HCT116 (cell line): ENCODE measurements around the gene ADIPOR2. TPM values are rescaled to one million over a fixed set of nuclear protein-coding genes. Genes with fewer than 3 reads are reported as not detected.

ENCODE experiments used
- ATAC-seq: fragments of 200-7000 bp; cut with Tn5 transposase; 2 replicates; pipeline ENCODE4 v1.9.1; 2020; ENCODE audit warnings: mild to moderate bottlenecking, moderate library complexity
- BruUV-seq: library from RNA; stranded (reverse); fragments of 400-500 nt; replicated peaks from 2 replicates; lab custom pipeline; 2021; lab: Mats Ljungman, UMichigan
- CTCF ChIA-PET: fragments of 300-600 bp; sonication (Branson Sonifier 250); formaldehyde crosslinking; loops from one replicate; lab custom pipeline; 2021; ENCODE audit warnings: antibody characterized with exemption; lab: Charles Lee
- POLR2A ChIA-PET: fragments of 300-600, 350-600 bp; sonication (Branson Sonifier 250); formaldehyde crosslinking; loops from one replicate; lab custom pipeline; 2021; ENCODE audit warnings: antibody characterized with exemption; lab: Charles Lee
- RAD21 ChIA-PET, 2 experiments: fragments of 300-600 bp; sonication (Branson Sonifier 250); formaldehyde crosslinking; loops; one replicate each; lab custom pipeline; 2023; ENCODE audit warnings: low total read pairs in 2 of 2; ENCODE audit not compliant: uncharacterized antibody in 2 of 2, unreplicated experiment in 2 of 2, low non-redundant PET in 1 of 2; lab: Charles Lee
- DNase-seq: peaks from one replicate; pipeline ENCODE4 v3.0.0-alpha.2; 2010; ENCODE audit warnings: low read depth, low spot score
- H2AFZ ChIP-seq: fragments of 200-600 bp; shearing (Covaris generic), sonication (generic); 2 replicates; pipeline ENCODE4 v1.6.1; 2017; ENCODE audit warnings: low read depth, mixed run types, mixed read lengths, antibody characterized with exemption, low read length; ENCODE audit not compliant: poor library complexity, severe bottlenecking
- H3K27ac ChIP-seq: 2 replicates; pipeline ENCODE4 v1.5.1; 2012; ENCODE audit warnings: low read depth, low read length
- H3K27me3 ChIP-seq: fragments of 200-600 bp; sonication (generic); 2 replicates; pipeline ENCODE4 v1.6.1; 2016; ENCODE audit warnings: mixed run types, low read length, mixed read lengths; ENCODE audit not compliant: insufficient read depth
- H3K36me3 ChIP-seq, 2 experiments: fragments of 200-500 bp in 1 of 2; fragments of 200-600 bp in 1 of 2; sonication (Bioruptor generic) in 1 of 2; sonication (generic) in 1 of 2; 2 replicates each; pipeline versions ENCODE4 v1.5.1 to v1.6.1; 2014 to 2016; ENCODE audit warnings: low read length in 2 of 2, inconsistent platforms in 1 of 2, mixed read lengths in 1 of 2, mixed run types in 1 of 2; ENCODE audit not compliant: insufficient read depth in 2 of 2, control insufficient read depth in 1 of 2
- H3K4me1 ChIP-seq, 2 experiments: fragments of 200-600 bp in 1 of 2; sonication (generic) in 1 of 2; 2 replicates each; pipeline versions ENCODE4 v1.5.1 to v1.6.1; 2012 to 2017; ENCODE audit warnings: low read length in 2 of 2, inconsistent platforms in 1 of 2, mild to moderate bottlenecking in 1 of 2, mixed read lengths in 1 of 2, mixed run types in 1 of 2, moderate library complexity in 1 of 2; ENCODE audit not compliant: insufficient read depth in 2 of 2, control insufficient read depth in 1 of 2
- H3K4me2 ChIP-seq: fragments of 200-600 bp; sonication (generic); 2 replicates; pipeline ENCODE4 v1.6.1; 2017; ENCODE audit warnings: mixed run types, low read length, mixed read lengths
- H3K4me3 ChIP-seq, 2 experiments: fragments of 200-600 bp in 1 of 2; sonication (generic) in 1 of 2; replicated peaks in 1 of 2; 2 replicates each; pipeline ENCODE4 v1.5.1; 2011 to 2016; ENCODE audit warnings: low read length in 2 of 2, control low read depth in 1 of 2, low read depth in 1 of 2, mild to moderate bottlenecking in 1 of 2, mixed read lengths in 1 of 2, mixed run types in 1 of 2
- H3K79me2 ChIP-seq: fragments of 200-600 bp; sonication (generic); 2 replicates; pipeline ENCODE4 v1.6.1; 2017; ENCODE audit warnings: mild to moderate bottlenecking, mixed run types, low read length, moderate library complexity, mixed read lengths; ENCODE audit not compliant: insufficient read depth
- H3K9ac ChIP-seq: fragments of 200-600 bp; sonication (generic); 2 replicates; pipeline ENCODE4 v1.6.1; 2016; ENCODE audit warnings: low read length, mixed read lengths
- H3K9me2 ChIP-seq: fragments of 200-600 bp; sonication (generic), shearing (Covaris generic); 2 replicates; pipeline ENCODE4 v1.6.1; 2017; ENCODE audit warnings: mixed run types, mild to moderate bottlenecking, moderate library complexity; ENCODE audit not compliant: insufficient read depth
- H3K9me3 ChIP-seq, 2 experiments: fragments of 200-500 bp in 1 of 2; fragments of 200-600 bp in 1 of 2; sonication (Bioruptor generic) in 1 of 2; sonication (generic) in 1 of 2; 2 replicates each; pipeline ENCODE4 v1.6.1; 2014 to 2017; ENCODE audit warnings: low read length in 2 of 2, mixed read lengths in 2 of 2, inconsistent platforms in 1 of 2, low read depth in 1 of 2, mild to moderate bottlenecking in 1 of 2, mixed run types in 1 of 2, moderate library complexity in 1 of 2; ENCODE audit not compliant: control insufficient read depth in 1 of 2, insufficient read depth in 1 of 2
- H4K20me1 ChIP-seq: fragments of 200-600 bp; sonication (generic), shearing (Covaris generic); 2 replicates; pipeline ENCODE4 v1.6.1; 2017; ENCODE audit warnings: mixed run types, mild to moderate bottlenecking, moderate library complexity; ENCODE audit not compliant: insufficient read depth
- ATF3 ChIP-seq: IDR thresholded peaks from 2 replicates; pipeline ENCODE4 v1.6.1; 2012
- CBX3 ChIP-seq: IDR thresholded peaks from 2 replicates; pipeline ENCODE4 v1.6.1; 2012; ENCODE audit warnings: low read depth
- CTCF ChIP-seq, 3 experiments: fragments of 200-600 bp in 1 of 3; sonication (generic) in 1 of 3; IDR thresholded peaks in 2 of 3; conservative IDR thresholded peaks in 1 of 3; 2 replicates each; pipeline ENCODE4 v1.5.1; 2012 to 2017; ENCODE audit warnings: low read depth in 2 of 3, low read length in 2 of 3, antibody characterized with exemption in 1 of 3, borderline replicate concordance in 1 of 3, control low read depth in 1 of 3, mild to moderate bottlenecking in 1 of 3, mixed read lengths in 1 of 3, mixed run types in 1 of 3, moderate library complexity in 1 of 3; ENCODE audit not compliant: insufficient read depth in 1 of 3
- EGR1 ChIP-seq: IDR thresholded peaks from 2 replicates; pipeline ENCODE4 v1.6.1; 2012; ENCODE audit warnings: low read depth
- ELF1 ChIP-seq: IDR thresholded peaks from 2 replicates; pipeline ENCODE4 v1.6.1; 2012; ENCODE audit warnings: low read depth, borderline replicate concordance
- EZH2 ChIP-seq: fragments of 200-600 bp; sonication (generic); IDR thresholded peaks from 2 replicates; pipeline ENCODE4 v1.6.1; 2017; ENCODE audit warnings: antibody characterized with exemption, mixed run types
- EZH2phosphoT487 ChIP-seq: fragments of 200-600 bp; IDR thresholded peaks from 2 replicates; pipeline ENCODE4 v1.6.1; 2018; ENCODE audit warnings: antibody characterized with exemption, borderline replicate concordance
- FOSL1 ChIP-seq: IDR thresholded peaks from 2 replicates; pipeline ENCODE4 v1.6.1; 2012; ENCODE audit warnings: low read depth
- JUND ChIP-seq: IDR thresholded peaks from 2 replicates; pipeline ENCODE4 v1.6.1; 2012
- POLR2A ChIP-seq: IDR thresholded peaks from 2 replicates; pipeline ENCODE4 v1.7.0; 2011; ENCODE audit warnings: borderline replicate concordance; ENCODE audit not compliant: insufficient read depth, insufficient read length; ENCODE audit errors: extremely low read depth
- POLR2AphosphoS5 ChIP-seq: IDR thresholded peaks from 2 replicates; pipeline ENCODE4 v1.6.1; 2011; ENCODE audit warnings: mild to moderate bottlenecking, low read depth, low read length, moderate library complexity
- SIN3A ChIP-seq: IDR thresholded peaks from 2 replicates; pipeline ENCODE4 v1.6.1; 2012; ENCODE audit warnings: low read depth
- SP1 ChIP-seq: IDR thresholded peaks from 2 replicates; pipeline ENCODE4 v1.6.1; 2012; ENCODE audit warnings: low read depth
- SRF ChIP-seq: IDR thresholded peaks from 2 replicates; pipeline ENCODE4 v1.6.1; 2012; ENCODE audit warnings: low read depth
- TCF7L2 ChIP-seq: IDR thresholded peaks from 2 replicates; pipeline ENCODE4 v1.7.0; 2011; ENCODE audit warnings: borderline replicate concordance, inconsistent platforms; ENCODE audit not compliant: insufficient read depth, insufficient read length; ENCODE audit errors: extremely low read depth
- ZNF274 ChIP-seq: fragments of 200-500 bp; sonication (Bioruptor generic); IDR thresholded peaks from 2 replicates; pipeline ENCODE4 v1.6.1; 2014; ENCODE audit warnings: mild to moderate bottlenecking, low read depth, low read length, inconsistent platforms
- intact Hi-C: fragments of 100-400 bp; cut with micrococcal nuclease; formaldehyde crosslinking; loops from 2 replicates; pipeline ENCODE4 v1.10.0; 2022
- total RNA-seq: library from RNA; stranded (reverse); gene quantifications from one replicate; pipeline ENCODE4 v1.2.1, GENCODE V29; 2021; ENCODE audit not compliant: unreplicated experiment

Gene ADIPOR2
- total RNA-seq, 1 experiment from 2014 or later = 69.9 TPM

GRCh38 chr12:1767407-1768090 is 76.7 kb downstream of the ADIPOR2 start:
- peaks cover 82% of the 10 kb centered on the region for H3K79me2 ChIP-seq

More at GRCh38 chr12:1767407-1768090, 76.7 kb downstream of the ADIPOR2 start:
- no peaks in the 10 kb centered on the region for H3K9me3 ChIP-seq
- RAD21 ChIA-PET = interaction anchor here in 1 of 2 experiments (0.5 kb wide), 1 partner anchor 22 kb away, joined by 3 read pairs; no protein-coding TSS in a partner anchor
- no peaks in the 10 kb centered on the region; the same call in 1 of the 2 replicates for H4K20me1 ChIP-seq
- H3K9me2 ChIP-seq = no peaks in the 10 kb centered on the region
- intact Hi-C loops = no loop called here
- BruUV-seq = no TSS peak
- no peaks in the 10 kb centered on the region for H3K36me3 ChIP-seq
- no peak for DNase-seq
- H3K27me3 ChIP-seq = no peaks in the 10 kb centered on the region
- H2AFZ ChIP-seq = no peak overlapping the region
- no peak overlapping the region for H3K27ac ChIP-seq
- H3K4me2 ChIP-seq = no peak overlapping the region
- no peak for ATAC-seq
- TF ChIP-seq POLR2AphosphoS5 = no peak
- no peak for TF ChIP-seq EZH2
- no peak for TF ChIP-seq TCF7L2
- no peak for TF ChIP-seq ATF3
- TF ChIP-seq JUND = no peak
- TF ChIP-seq CTCF (IDR thresholded peaks at IDR 0.05 in 2 of 3, conservative IDR thresholded peaks at IDR 0.05 in 1 of 3; ENCODE audit: borderline replicate concordance in 1 of 3, insufficient read depth in 1 of 3, low read depth in 2 of 3, low read length in 2 of 3) = no peak
- TF ChIP-seq SP1 = no peak
- TF ChIP-seq EZH2phosphoT487 = no peak
- no peak for TF ChIP-seq ELF1
- no peak for TF ChIP-seq SIN3A
- TF ChIP-seq POLR2A = no peak
- TF ChIP-seq EGR1 = no peak
- TF ChIP-seq FOSL1 = no peak
- no peak for TF ChIP-seq ZNF274
- no peak for TF ChIP-seq SRF
- TF ChIP-seq CBX3 = no peak
- H3K9ac ChIP-seq = no peak overlapping the region
- CTCF ChIA-PET = interaction anchor here (1.1 kb wide), 1 partner anchor 24 kb away, joined by 3 read pairs; no protein-coding TSS in a partner anchor
- POLR2A ChIA-PET = no interaction called here
- H3K4me1 ChIP-seq = peaks cover 3 to 4% of the 10 kb centered on the region in 2 experiments; a peak in 1 of 4 replicates
- H3K4me3 ChIP-seq = no peak overlapping the region
